GM23338 (cell line): ENCODE data around the gene PUS7.

Source experiments
- CTCF ChIP-seq, 2 experiments: fragments of 200-600 bp in 1 of 2; sonication (generic) in 1 of 2; conservative IDR thresholded peaks; 2 replicates each; pipeline versions ENCODE4 v1.5.1 to v1.6.1; 2016 to 2017; ENCODE audit warnings: antibody characterized with exemption in 2 of 2, low read depth in 2 of 2, mild to moderate bottlenecking in 2 of 2, moderate library complexity in 1 of 2
- EZH2 ChIP-seq: fragments of 200-600 bp; sonication (generic); IDR thresholded peaks from one replicate; pipeline ENCODE4 v1.8.0; 2017; ENCODE audit warnings: antibody characterized with exemption, mild to moderate bottlenecking, low read depth; ENCODE audit not compliant: unreplicated experiment
- EZH2phosphoT487 ChIP-seq: fragments of 200-600 bp; sonication (generic); IDR thresholded peaks from one replicate; pipeline ENCODE4 v1.8.1; 2018; ENCODE audit warnings: antibody characterized with exemption; ENCODE audit not compliant: unreplicated experiment
- JUNB ChIP-seq: IDR thresholded peaks from one replicate; pipeline ENCODE4 v1.6.1; 2016; ENCODE audit warnings: antibody characterized with exemption; ENCODE audit not compliant: unreplicated experiment
- POLR2AphosphoS5 ChIP-seq: IDR thresholded peaks from 2 replicates; pipeline ENCODE4 v1.6.1; 2016; ENCODE audit warnings: antibody characterized with exemption, low read depth
- TF ChIP-seq, protein P1 (sequence below): IDR thresholded peaks from one replicate; pipeline ENCODE4 v1.6.1; 2018; ENCODE audit warnings: antibody characterized with exemption; ENCODE audit not compliant: unreplicated experiment

- TF ChIP-seq POLR2AphosphoS5 (no peak), CTCF (conservative IDR thresholded peaks at IDR 0.05; ENCODE audit: low read depth in 2 of 2) (no peak), EZH2 (no peak), JUNB (no peak), EZH2phosphoT487 (no peak)
- TF ChIP-seq, protein P1, sequence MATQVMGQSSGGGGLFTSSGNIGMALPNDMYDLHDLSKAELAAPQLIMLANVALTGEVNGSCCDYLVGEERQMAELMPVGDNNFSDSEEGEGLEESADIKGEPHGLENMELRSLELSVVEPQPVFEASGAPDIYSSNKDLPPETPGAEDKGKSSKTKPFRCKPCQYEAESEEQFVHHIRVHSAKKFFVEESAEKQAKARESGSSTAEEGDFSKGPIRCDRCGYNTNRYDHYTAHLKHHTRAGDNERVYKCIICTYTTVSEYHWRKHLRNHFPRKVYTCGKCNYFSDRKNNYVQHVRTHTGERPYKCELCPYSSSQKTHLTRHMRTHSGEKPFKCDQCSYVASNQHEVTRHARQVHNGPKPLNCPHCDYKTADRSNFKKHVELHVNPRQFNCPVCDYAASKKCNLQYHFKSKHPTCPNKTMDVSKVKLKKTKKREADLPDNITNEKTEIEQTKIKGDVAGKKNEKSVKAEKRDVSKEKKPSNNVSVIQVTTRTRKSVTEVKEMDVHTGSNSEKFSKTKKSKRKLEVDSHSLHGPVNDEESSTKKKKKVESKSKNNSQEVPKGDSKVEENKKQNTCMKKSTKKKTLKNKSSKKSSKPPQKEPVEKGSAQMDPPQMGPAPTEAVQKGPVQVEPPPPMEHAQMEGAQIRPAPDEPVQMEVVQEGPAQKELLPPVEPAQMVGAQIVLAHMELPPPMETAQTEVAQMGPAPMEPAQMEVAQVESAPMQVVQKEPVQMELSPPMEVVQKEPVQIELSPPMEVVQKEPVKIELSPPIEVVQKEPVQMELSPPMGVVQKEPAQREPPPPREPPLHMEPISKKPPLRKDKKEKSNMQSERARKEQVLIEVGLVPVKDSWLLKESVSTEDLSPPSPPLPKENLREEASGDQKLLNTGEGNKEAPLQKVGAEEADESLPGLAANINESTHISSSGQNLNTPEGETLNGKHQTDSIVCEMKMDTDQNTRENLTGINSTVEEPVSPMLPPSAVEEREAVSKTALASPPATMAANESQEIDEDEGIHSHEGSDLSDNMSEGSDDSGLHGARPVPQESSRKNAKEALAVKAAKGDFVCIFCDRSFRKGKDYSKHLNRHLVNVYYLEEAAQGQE: no peak
Measured at GRCh38 chr7:105530546-105530945, 8.5 kb upstream of the PUS7 start.
